Gastroesophageal sphincter (tissue), 4 donors: ENCODE results near the gene TRPV2. TPM values are rescaled to one million over a fixed set of nuclear protein-coding genes. Genes with fewer than 3 reads are reported as not detected.
"Not testable (repeated sequence)": the region's sequence is repeated elsewhere in the genome, so short reads cannot be mapped to it uniquely, and the experiment has no call there.

Source experiments
- ATAC-seq: fragments of 150-250 bp; one replicate; pipeline ENCODE4 v1.9.1; 2016; ENCODE audit warnings: mild to moderate bottlenecking, moderate library complexity
- H3K27ac ChIP-seq, 4 donors: fragments of 200-600 bp; sonication (generic) in 3 of 4; 1 replicate in 3 of 4; 2 replicates in 1 of 4; pipeline ENCODE4 v1.5.1; 2016 to 2019
- H3K27me3 ChIP-seq: fragments of 200-600 bp; sonication (generic); one replicate; pipeline ENCODE4 v1.5.1; 2019
- H3K36me3 ChIP-seq, 2 donors: fragments of 200-600 bp; sonication (generic); one replicate each; pipeline ENCODE4 v1.5.1; 2019; ENCODE audit warnings: control low read depth in 1 of 2
- H3K4me1 ChIP-seq, 3 donors: fragments of 200-600 bp; sonication (generic); 1 replicate in 2 of 3; 2 replicates in 1 of 3; pipeline ENCODE4 v1.5.1; 2016 to 2019; ENCODE audit warnings: control low read depth in 2 of 3
- H3K4me3 ChIP-seq, 2 donors: fragments of 200-600 bp; sonication (generic); one replicate each; pipeline ENCODE4 v1.5.1; 2019; ENCODE audit warnings: mild to moderate bottlenecking in 1 of 2, moderate library complexity in 1 of 2
- H3K9me3 ChIP-seq, 3 donors: fragments of 200-600 bp; sonication (generic); one replicate each; pipeline ENCODE4 v1.5.1; 2017 to 2019; ENCODE audit warnings: control low read depth in 2 of 3
- CTCF ChIP-seq, 4 experiments: fragments of 200-600 bp in 2 of 4; fragments of 450-650 bp in 2 of 4; sonication (generic) in 1 of 4; IDR thresholded peaks; one replicate each; pipeline ENCODE4 v1.5.1; 2017 to 2019; ENCODE audit warnings: antibody characterized with exemption in 4 of 4, mild to moderate bottlenecking in 2 of 4, moderate library complexity in 2 of 4
- EP300 ChIP-seq: sonication (generic); formaldehyde crosslinking; IDR thresholded peaks from one replicate; pipeline ENCODE4 v1.6.1; 2017; ENCODE audit warnings: antibody characterized with exemption, mild to moderate bottlenecking
- POLR2A ChIP-seq, 2 donors: fragments of 450-650 bp; IDR thresholded peaks; one replicate each; pipeline ENCODE4 v1.6.1; 2017; ENCODE audit warnings: antibody characterized with exemption in 2 of 2, mild to moderate bottlenecking in 2 of 2, moderate library complexity in 1 of 2
- POLR2AphosphoS5 ChIP-seq: sonication (generic); formaldehyde crosslinking; IDR thresholded peaks from one replicate; pipeline ENCODE4 v1.6.1; 2017; ENCODE audit warnings: antibody characterized with exemption
- WGBS, 2 donors: methylation state at CpG; one replicate each; pipeline ENCODE4 v1.1.5; 2018; ENCODE audit warnings: low coverage in 1 of 2; 5-methylcytosine and 5-hydroxymethylcytosine counted together
- total RNA-seq, 4 donors: library from RNA; depleted of rRNA; stranded (reverse); fragments of >200 nt; gene quantifications; one replicate each; pipeline ENCODE4 v1.1.0, GENCODE V29; 2016

The TRPV2 gene
- total RNA-seq, 4 donors from 2014 or later: 6.5 to 15.5 (median 11.6) TPM

- peak overlapping the region; percentile 48 to 88 (median 80) for H3K27ac ChIP-seq
- WGBS, 2 donors: 0% methylated on average over 7 to 17 of the region's 46 CpGs
- ATAC-seq: peak; percentile 96
- H3K9me3 ChIP-seq: no peaks in the 10 kb centered on the region
- peak overlapping the region; percentile 72 to 86 for H3K4me3 ChIP-seq
- H3K27me3 ChIP-seq: no peaks in the 10 kb centered on the region
- peaks cover 0 to 33% of the 10 kb centered on the region in 2 donors for H3K36me3 ChIP-seq
- TF ChIP-seq EP300 (no peak), POLR2A (IDR thresholded peaks at IDR 0.05) (peak; percentile 42 to 66), CTCF (IDR thresholded peaks at IDR 0.05) (peak in 1 of 4 experiments; percentile 9), POLR2AphosphoS5 (peak; percentile 95)
- H3K4me1 ChIP-seq: peaks cover 6 to 47% (median 7%) of the 10 kb centered on the region in 3 donors
These were observed 23.4 kb downstream of the TRPV2 start for GRCh38 chr17:16438557-16439302.

- Histone ChIP-seq H3K4me1 (peaks cover 6 to 51% (median 7%) of the 10 kb centered on the region in 3 donors), H3K36me3 (peaks cover 0 to 39% of the 10 kb centered on the region in 2 donors), H3K4me3 (peak overlapping the region; percentile 72 to 86), H3K9me3 (no peaks in the 10 kb centered on the region), H3K27me3 (no peaks in the 10 kb centered on the region), H3K27ac (peak overlapping the region; percentile 48 to 88 (median 80))
- no peak for ATAC-seq
- 0% methylated on average over 4 to 5 of the region's 25 CpGs for WGBS, 2 donors
- TF ChIP-seq POLR2A (IDR thresholded peaks at IDR 0.05) (no peak), POLR2AphosphoS5 (no peak), EP300 (no peak), CTCF (IDR thresholded peaks at IDR 0.05) (no peak)
These were observed 24.0 kb downstream of the TRPV2 start for GRCh38 chr17:16439303-16439791.

GRCh38 chr17:16439811-16440351 is 24.5 kb downstream of the TRPV2 start:
- no peak for ATAC-seq
- Histone ChIP-seq H3K27me3 (no peaks in the 10 kb centered on the region), H3K4me1 (peaks cover 6 to 56% (median 7%) of the 10 kb centered on the region in 3 donors), H3K36me3 (peaks cover 0 to 45% of the 10 kb centered on the region in 2 donors), H3K9me3 (no peaks in the 10 kb centered on the region), H3K27ac (peak overlapping the region in 3 of 4 donors; percentile 8 to 88 (median 83)), H3K4me3 (peak overlapping the region; percentile 72 to 86)
- no peak for TF ChIP-seq POLR2A (IDR thresholded peaks at IDR 0.05)
- no peak for TF ChIP-seq CTCF (IDR thresholded peaks at IDR 0.05)
- no peak for TF ChIP-seq EP300
- no peak for TF ChIP-seq POLR2AphosphoS5
- WGBS, 2 donors: 3 to 13% methylated on average over 7 to 10 of the region's 10 CpGs

- not testable (repeated sequence) for ATAC-seq, H3K27me3 ChIP-seq, H3K9me3 ChIP-seq
- peaks cover 6 to 60% (median 9%) of the 10 kb centered on the region in 3 donors for H3K4me1 ChIP-seq
- H3K27ac ChIP-seq: peak overlapping the region in 2 of 4 donors; percentile 83 to 88
- H3K36me3 ChIP-seq: peaks cover 0 to 45% of the 10 kb centered on the region in 2 donors
- H3K4me3 ChIP-seq: peak overlapping the region; percentile 72 to 86
- WGBS, 2 donors: 70 to 94% methylated on average over 2 to 3 of the region's 5 CpGs
These were observed 25.0 kb downstream of the TRPV2 start for GRCh38 chr17:16440354-16440753.

- H3K27me3 ChIP-seq: no peaks in the 10 kb centered on the region
- TF ChIP-seq EP300: no peak
- no peak for TF ChIP-seq CTCF (IDR thresholded peaks at IDR 0.05)
- no peak for TF ChIP-seq POLR2AphosphoS5
- no peak for TF ChIP-seq POLR2A (IDR thresholded peaks at IDR 0.05)
- H3K4me3 ChIP-seq: no peak overlapping the region
- H3K27ac ChIP-seq: no peak overlapping the region
- no peaks in the 10 kb centered on the region for H3K9me3 ChIP-seq
- 68 to 76% methylated on average over 2 to 3 of the region's 3 CpGs for WGBS, 2 donors
- H3K4me1 ChIP-seq: peaks cover 6 to 67% (median 10%) of the 10 kb centered on the region in 3 donors
- no peak for ATAC-seq
- H3K36me3 ChIP-seq: peaks cover 0 to 48% of the 10 kb centered on the region in 2 donors
These were observed 25.7 kb downstream of the TRPV2 start for GRCh38 chr17:16440901-16441629.
